ENCODE results near the gene NLRP1. TPM values are rescaled to one million over a fixed set of nuclear protein-coding genes. Genes with fewer than 3 reads are reported as not detected.

The NLRP1 gene
- 10.7 TPM for polyA plus RNA-seq (2012; ENCODE audit: insufficient read depth, insufficient read length, low read depth)

GRCh38 chr17:5584383-5585286 is at the start of gene NLRP1:
Gene NLRP1 (minus strand): TSS chr17:5584509. CDS start chr17:5583957, 552 bp downstream.
- H3K9me3 ChIP-seq = no peaks in the 10 kb centered on the region
- DNase-seq = peak; percentile 50
- no peaks in the 10 kb centered on the region for H3K27me3 ChIP-seq
- H3K36me3 ChIP-seq = no peaks in the 10 kb centered on the region
- H3K4me1 ChIP-seq = no peaks in the 10 kb centered on the region
- TF ChIP-seq, protein P1, sequence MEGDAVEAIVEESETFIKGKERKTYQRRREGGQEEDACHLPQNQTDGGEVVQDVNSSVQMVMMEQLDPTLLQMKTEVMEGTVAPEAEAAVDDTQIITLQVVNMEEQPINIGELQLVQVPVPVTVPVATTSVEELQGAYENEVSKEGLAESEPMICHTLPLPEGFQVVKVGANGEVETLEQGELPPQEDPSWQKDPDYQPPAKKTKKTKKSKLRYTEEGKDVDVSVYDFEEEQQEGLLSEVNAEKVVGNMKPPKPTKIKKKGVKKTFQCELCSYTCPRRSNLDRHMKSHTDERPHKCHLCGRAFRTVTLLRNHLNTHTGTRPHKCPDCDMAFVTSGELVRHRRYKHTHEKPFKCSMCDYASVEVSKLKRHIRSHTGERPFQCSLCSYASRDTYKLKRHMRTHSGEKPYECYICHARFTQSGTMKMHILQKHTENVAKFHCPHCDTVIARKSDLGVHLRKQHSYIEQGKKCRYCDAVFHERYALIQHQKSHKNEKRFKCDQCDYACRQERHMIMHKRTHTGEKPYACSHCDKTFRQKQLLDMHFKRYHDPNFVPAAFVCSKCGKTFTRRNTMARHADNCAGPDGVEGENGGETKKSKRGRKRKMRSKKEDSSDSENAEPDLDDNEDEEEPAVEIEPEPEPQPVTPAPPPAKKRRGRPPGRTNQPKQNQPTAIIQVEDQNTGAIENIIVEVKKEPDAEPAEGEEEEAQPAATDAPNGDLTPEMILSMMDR (IDR thresholded peaks at IDR 0.05; ENCODE audit: low read depth, low read length) = no peak
- no peak within 1 kb of the TSS for H3K4me3 ChIP-seq (ENCODE audit: low read depth, low read length)

DNA sequence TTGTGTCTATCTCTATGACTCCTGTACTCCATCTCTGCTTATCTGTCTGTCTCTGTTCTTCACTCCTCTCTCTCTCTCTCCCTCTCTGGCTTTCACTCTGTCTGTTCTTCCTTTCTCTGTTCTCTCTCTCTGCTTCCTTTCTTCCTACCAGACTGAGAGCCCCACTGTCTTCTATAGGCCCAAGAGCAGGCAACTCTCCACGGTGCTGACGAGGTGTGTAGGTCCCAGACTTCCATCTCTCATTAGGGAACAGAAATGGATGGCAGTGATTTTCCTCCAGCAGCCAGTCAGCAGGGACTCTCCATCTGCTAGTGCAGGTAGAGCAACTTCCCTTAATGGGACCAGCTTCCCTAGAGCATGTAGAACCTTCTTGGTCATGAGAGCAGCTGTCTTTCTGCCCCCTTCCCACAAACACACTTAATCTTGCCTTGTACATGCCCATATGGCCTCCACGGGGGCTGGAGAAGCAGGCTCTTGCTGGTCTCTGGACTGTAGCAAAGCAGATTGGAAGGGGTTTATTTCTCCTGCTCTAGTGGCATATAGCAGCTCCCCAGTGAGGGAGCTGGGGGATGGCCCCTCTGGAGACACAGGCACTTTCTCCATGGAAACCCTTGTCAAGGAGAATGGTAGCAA is 47.8 kb upstream of the NLRP1 start:
- Histone ChIP-seq H3K27me3 (no peaks in the 10 kb centered on the region), H3K4me3 (ENCODE audit: low read depth, low read length) (no peak overlapping the region), H3K4me1 (no peaks in the 10 kb centered on the region), H3K36me3 (no peaks in the 10 kb centered on the region), H3K9me3 (no peaks in the 10 kb centered on the region)
- TF ChIP-seq, protein P1 (IDR thresholded peaks at IDR 0.05; ENCODE audit: low read depth, low read length) = no peak
- no peak for DNase-seq

DNA sequence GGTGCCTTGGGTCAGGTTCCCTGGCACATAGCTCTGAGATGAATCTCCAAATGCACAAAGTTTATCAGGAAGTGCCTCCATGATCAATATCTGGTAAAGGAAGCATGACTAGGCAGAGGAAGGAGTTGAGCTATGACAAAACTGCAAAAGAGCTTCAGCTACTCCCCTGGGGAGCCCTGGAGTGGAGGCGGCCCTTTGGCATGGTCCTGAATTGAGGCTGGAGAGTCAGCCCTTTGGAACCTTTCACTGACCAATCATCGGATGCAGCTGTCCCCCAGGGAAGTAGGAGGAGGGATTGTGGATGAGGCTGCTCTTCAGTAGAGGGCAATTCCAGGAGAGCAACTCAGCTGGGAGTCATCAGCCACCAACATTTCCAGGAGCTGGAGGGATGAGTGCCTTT is 46.1 kb upstream of the NLRP1 start:
- no peak for DNase-seq
- TF ChIP-seq, protein P1 (IDR thresholded peaks at IDR 0.05; ENCODE audit: low read depth, low read length) = no peak
- no peaks in the 10 kb centered on the region for H3K27me3 ChIP-seq

DNA sequence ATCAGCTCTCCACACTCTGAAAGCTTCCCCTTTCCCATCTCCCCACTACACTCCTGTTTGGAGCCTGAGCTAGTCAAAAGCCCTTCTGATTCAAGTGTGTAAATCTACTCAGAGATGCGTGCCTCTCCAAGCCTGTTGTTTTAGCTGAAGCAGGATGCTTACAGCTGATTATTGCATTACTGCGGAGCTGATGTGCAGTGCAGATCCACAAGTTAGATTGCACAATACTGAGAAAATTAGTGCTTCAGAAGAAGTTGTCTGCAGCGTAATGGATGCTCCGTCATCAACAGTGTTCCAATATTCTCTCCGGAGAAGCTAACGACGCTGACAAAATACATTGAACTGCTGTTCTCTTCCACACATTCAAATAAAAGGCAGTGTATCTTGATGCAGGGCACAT is 44.8 kb upstream of the NLRP1 start:
- TF ChIP-seq, protein P1 (IDR thresholded peaks at IDR 0.05; ENCODE audit: low read depth, low read length) = no peak
- H3K4me1 ChIP-seq = no peaks in the 10 kb centered on the region
- no peaks in the 10 kb centered on the region for H3K36me3 ChIP-seq
- no peaks in the 10 kb centered on the region for H3K9me3 ChIP-seq
- H3K4me3 ChIP-seq (ENCODE audit: low read depth, low read length) = no peak overlapping the region
- no peaks in the 10 kb centered on the region for H3K27me3 ChIP-seq
- no peak for DNase-seq

More for the DNA sequence above, 46.1 kb upstream of the NLRP1 start:
- Histone ChIP-seq H3K4me1 (no peaks in the 10 kb centered on the region), H3K9me3 (no peaks in the 10 kb centered on the region), H3K36me3 (no peaks in the 10 kb centered on the region), H3K4me3 (ENCODE audit: low read depth, low read length) (no peak overlapping the region)

DNA sequence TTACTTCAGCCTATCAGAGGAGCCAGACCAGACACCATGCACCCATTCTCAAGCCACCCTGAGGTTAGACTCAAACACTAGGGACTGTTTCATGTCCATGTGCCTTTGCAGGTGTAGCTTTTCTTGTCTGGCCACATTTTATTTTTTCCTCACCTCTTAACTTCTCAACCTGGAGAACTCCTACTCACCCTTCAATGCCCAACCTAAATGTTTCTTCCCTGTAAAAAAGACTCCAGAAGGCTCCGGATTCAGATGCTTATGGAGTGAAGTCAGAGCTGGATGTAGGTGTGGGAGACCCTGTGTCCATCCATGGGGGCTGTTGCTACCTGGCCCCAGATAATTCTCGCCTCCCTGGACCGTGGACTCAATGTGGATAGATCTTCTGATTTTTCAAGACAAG is 44.0 kb upstream of the NLRP1 start:
- TF ChIP-seq, protein P1 (IDR thresholded peaks at IDR 0.05; ENCODE audit: low read depth, low read length) = no peak
- no peak for DNase-seq

GRCh38 chr17:5624211-5624610 is 39.9 kb upstream of the NLRP1 start:
- TF ChIP-seq, protein P1 (IDR thresholded peaks at IDR 0.05; ENCODE audit: low read depth, low read length) = no peak
- no peak for DNase-seq
- H3K36me3 ChIP-seq = no peaks in the 10 kb centered on the region
- H3K4me3 ChIP-seq (ENCODE audit: low read depth, low read length) = no peak overlapping the region
- H3K4me1 ChIP-seq = no peaks in the 10 kb centered on the region
- no peaks in the 10 kb centered on the region for H3K27me3 ChIP-seq
- no peaks in the 10 kb centered on the region for H3K9me3 ChIP-seq

More for the DNA sequence above, 44.0 kb upstream of the NLRP1 start:
- Histone ChIP-seq H3K4me3 (ENCODE audit: low read depth, low read length) (no peak overlapping the region), H3K4me1 (no peaks in the 10 kb centered on the region), H3K27me3 (no peaks in the 10 kb centered on the region), H3K36me3 (no peaks in the 10 kb centered on the region), H3K9me3 (no peaks in the 10 kb centered on the region)
